Activated naive CD4-positive, alpha-beta T cell treated with anti-CD3 and anti-CD28 coated beads for 36 hours (primary cell): ENCODE data around the gene LRRC71. TPM values are rescaled to one million over a fixed set of nuclear protein-coding genes. Genes with fewer than 3 reads are reported as not detected.

Experiments
- CTCF ChIA-PET: fragments of 350-600 bp; sonication (Branson Sonifier 250); formaldehyde crosslinking; loops from one replicate; lab custom pipeline; 2021; ENCODE audit warnings: antibody characterized with exemption; lab: Charles Lee
- DNase-seq: peaks from one replicate; pipeline ENCODE4 v3.0.0-alpha.2; 2020
- H3K27ac Mint-ChIP-seq: one replicate; pipeline ENCODE4 v1.8.0; 2021; ENCODE audit warnings: mild to moderate bottlenecking, mixed read lengths
- H3K27me3 Mint-ChIP-seq: one replicate; pipeline ENCODE4 v1.8.0; 2021; ENCODE audit warnings: low read depth, mixed read lengths
- H3K36me3 Mint-ChIP-seq: one replicate; pipeline ENCODE4 v1.8.0; 2021; ENCODE audit warnings: low read depth, mixed read lengths
- H3K4me1 Mint-ChIP-seq: one replicate; pipeline ENCODE4 v1.8.0; 2021; ENCODE audit warnings: low read depth, mixed read lengths
- H3K4me3 Mint-ChIP-seq: one replicate; pipeline ENCODE4 v1.8.0; 2021; ENCODE audit warnings: mild to moderate bottlenecking, moderate library complexity, mixed read lengths
- H3K9me3 Mint-ChIP-seq: one replicate; pipeline ENCODE4 v1.8.0; 2021; ENCODE audit warnings: mixed read lengths
- intact Hi-C: fragments of 100-400 bp; cut with micrococcal nuclease; formaldehyde crosslinking; loops from one replicate; pipeline ENCODE4 v1.15.1; 2023
- total RNA-seq, 2 experiments: library from RNA; stranded (reverse); gene quantifications; one replicate each; pipeline ENCODE4 v1.2.3, GENCODE V29; 2021

Gene LRRC71
- total RNA-seq: not detected

DNA sequence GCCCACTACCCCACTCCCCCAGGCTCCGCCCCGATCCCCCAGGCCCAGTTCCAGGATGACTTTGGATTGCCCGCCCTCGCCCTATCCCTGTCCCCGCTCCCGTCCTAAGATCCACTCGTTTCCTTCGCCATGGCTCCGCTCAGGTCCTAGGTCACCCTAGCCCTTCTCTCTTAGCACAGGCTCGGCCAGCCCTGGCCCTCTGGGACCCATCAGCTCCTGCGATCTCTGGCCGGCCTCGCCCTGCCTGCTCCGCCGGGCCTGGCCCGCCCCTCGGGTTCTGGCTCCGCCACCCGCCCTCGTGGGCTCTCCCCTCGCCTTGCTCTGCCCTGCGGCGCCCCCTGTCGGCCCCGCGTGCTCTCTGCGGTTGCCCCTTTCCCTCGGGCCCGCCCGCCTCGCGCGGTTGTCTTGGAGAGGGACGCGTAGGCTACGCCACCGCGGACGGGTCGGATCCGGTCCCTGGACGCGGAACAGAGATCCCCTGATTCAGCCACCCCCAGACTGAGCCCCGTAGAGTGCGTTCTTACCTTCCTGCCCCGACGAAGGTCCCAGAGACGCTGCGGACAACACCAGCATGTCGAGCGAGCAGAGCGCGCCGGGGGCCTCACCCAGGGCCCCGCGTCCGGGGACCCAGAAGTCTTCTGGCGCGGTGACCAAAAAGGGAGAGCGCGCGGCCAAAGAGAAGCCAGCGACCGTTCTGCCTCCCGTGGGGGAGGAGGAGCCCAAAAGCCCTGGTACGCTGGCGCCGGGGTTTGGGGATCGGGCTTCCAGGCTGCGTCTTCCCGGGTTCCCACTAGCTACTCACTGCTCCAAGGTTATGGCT is at the start of gene LRRC71:
LRRC71 (plus strand) TSS at position 400 of the 820 bp plus-strand sequence; CDS start at position 572, 172 bp downstream.
- DNase-seq: peak; percentile 70
- no peaks in the 10 kb centered on the region for H3K9me3 Mint-ChIP-seq
- no peak within 1 kb of the TSS for H3K27ac Mint-ChIP-seq
- CTCF ChIA-PET: interaction anchor here (0.6 to 2.7 kb wide), 3 partner anchors 8 to 29 kb away, joined by 5 to 19 read pairs (median 6); no protein-coding TSS in a partner anchor
- H3K4me3 Mint-ChIP-seq: no peak within 1 kb of the TSS
- no peaks in the 10 kb centered on the region for H3K36me3 Mint-ChIP-seq
- H3K4me1 Mint-ChIP-seq: peaks cover 6% of the 10 kb centered on the region
- H3K27me3 Mint-ChIP-seq: peaks cover 70% of the 10 kb centered on the region
- intact Hi-C loops: loop anchor here (1.0 kb wide), 1 partner anchor 28 kb away; no protein-coding TSS in a partner anchor

DNA sequence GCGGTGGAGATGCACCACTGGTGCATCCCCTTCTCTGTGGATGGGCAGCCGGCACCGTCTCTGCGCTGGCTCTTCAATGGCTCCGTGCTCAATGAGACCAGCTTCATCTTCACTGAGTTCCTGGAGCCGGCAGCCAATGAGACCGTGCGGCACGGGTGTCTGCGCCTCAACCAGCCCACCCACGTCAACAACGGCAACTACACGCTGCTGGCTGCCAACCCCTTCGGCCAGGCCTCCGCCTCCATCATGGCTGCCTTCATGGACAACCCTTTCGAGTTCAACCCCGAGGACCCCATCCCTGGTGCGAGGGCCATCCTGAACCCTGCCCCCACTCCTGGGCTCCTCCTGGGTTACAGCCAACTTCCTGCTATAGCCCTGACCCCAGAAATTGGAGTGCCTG is 46.8 kb upstream of the LRRC71 start:
- intact Hi-C loops: no loop called here
- CTCF ChIA-PET: interaction anchor here (0.6 kb wide), 1 partner anchor 110 kb away, joined by 3 read pairs; no protein-coding TSS in a partner anchor
- Mint-ChIP-seq H3K27me3 (peaks cover 2% of the 10 kb centered on the region), H3K4me3 (no peak overlapping the region), H3K4me1 (peaks cover 2% of the 10 kb centered on the region), H3K36me3 (no peaks in the 10 kb centered on the region), H3K9me3 (no peaks in the 10 kb centered on the region), H3K27ac (no peak overlapping the region)
- DNase-seq: no peak

DNA sequence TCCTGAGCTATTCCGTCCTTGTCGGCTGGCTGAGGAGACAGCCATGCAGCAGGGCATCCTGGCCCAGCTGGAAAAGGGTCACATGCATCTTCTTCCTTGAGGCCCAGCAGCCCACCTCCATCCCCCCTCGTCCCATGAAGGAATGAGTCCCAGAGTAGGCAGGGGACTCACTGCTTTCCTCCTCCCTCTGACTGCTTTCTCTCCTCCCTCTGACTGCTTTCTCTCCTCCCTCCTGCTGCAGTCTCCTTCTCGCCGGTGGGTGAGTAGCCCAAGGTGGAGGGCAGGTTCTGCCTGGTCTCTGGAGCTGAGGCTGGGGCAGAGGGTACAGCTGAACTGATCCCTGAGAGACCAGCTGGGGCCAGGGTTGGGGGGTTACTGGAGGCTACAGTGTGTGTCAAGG is 46.3 kb upstream of the LRRC71 start:
- no peak for DNase-seq
- no peak overlapping the region for H3K4me3 Mint-ChIP-seq
- intact Hi-C loops: no loop called here
- no peak overlapping the region for H3K27ac Mint-ChIP-seq
- H3K36me3 Mint-ChIP-seq: no peaks in the 10 kb centered on the region
- H3K9me3 Mint-ChIP-seq: no peaks in the 10 kb centered on the region
- peaks cover 2% of the 10 kb centered on the region for H3K4me1 Mint-ChIP-seq
- CTCF ChIA-PET: interaction anchor here (0.6 to 1.1 kb wide), 2 partner anchors 15 to 111 kb away, joined by 3 read pairs; no protein-coding TSS in a partner anchor
- peaks cover 2% of the 10 kb centered on the region for H3K27me3 Mint-ChIP-seq

DNA sequence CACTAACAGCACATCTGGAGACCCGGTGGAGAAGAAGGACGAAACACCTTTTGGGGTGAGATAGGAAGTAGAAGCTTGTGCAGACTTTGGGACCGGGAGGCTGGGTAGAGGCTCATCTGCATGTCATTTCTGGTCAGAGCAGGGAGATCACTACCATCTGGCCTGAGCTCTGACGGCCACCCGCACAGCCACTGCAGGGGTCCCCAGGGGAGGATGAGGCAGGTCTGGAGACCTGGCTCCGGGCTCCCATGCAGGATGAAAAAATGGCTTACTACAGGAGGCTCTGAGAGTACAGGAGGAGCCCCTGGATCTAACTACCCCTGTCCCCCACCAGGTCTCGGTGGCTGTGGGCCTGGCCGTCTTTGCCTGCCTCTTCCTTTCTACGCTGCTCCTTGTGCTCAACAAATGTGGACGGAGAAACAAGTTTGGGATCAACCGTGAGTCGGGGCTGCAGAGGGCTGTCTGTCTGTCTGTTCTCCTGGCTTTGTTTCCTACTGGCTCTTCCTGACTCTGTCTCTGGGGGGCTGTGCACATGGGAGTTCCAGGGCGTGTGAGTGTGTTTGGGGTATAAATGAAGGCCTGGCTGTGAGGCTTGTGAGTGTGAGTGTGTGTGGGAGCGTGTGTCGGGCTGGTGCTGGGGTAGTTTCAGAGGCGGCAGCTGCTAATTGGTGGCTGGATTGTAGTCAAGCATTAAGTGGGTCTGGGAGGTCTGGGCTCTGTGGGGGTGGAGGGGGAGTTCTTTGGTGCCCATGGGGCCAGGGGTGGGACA is 45.7 kb upstream of the LRRC71 start:
- Mint-ChIP-seq H3K27ac (no peak overlapping the region), H3K27me3 (peaks cover 2% of the 10 kb centered on the region), H3K9me3 (no peaks in the 10 kb centered on the region), H3K4me1 (peaks cover 2% of the 10 kb centered on the region), H3K4me3 (no peak overlapping the region), H3K36me3 (no peaks in the 10 kb centered on the region)
- no peak for DNase-seq
- CTCF ChIA-PET: interaction anchor here (0.7 to 1.1 kb wide), 2 partner anchors 14 to 90 kb away, joined by 3 read pairs; no protein-coding TSS in a partner anchor
- intact Hi-C loops: no loop called here

DNA sequence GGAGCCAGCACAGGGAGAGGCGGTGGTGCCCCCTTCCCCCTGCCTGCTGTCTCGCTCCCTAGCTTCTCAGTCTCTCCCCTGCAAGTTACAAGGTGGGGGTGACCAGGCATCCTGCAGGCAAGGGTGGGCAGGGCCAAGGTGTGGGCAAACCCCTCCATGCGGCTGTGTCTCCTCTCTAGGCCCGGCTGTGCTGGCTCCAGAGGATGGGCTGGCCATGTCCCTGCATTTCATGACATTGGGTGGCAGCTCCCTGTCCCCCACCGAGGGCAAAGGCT is 45.2 kb upstream of the LRRC71 start:
- CTCF ChIA-PET: interaction anchor here (1.1 kb wide), 1 partner anchor 14 kb away, joined by 3 read pairs; no protein-coding TSS in a partner anchor
- intact Hi-C loops: no loop called here
- Mint-ChIP-seq H3K27ac (no peak overlapping the region), H3K27me3 (peaks cover 2% of the 10 kb centered on the region), H3K4me1 (peaks cover 2% of the 10 kb centered on the region), H3K4me3 (no peak overlapping the region), H3K36me3 (no peaks in the 10 kb centered on the region), H3K9me3 (no peaks in the 10 kb centered on the region)
- no peak for DNase-seq

DNA sequence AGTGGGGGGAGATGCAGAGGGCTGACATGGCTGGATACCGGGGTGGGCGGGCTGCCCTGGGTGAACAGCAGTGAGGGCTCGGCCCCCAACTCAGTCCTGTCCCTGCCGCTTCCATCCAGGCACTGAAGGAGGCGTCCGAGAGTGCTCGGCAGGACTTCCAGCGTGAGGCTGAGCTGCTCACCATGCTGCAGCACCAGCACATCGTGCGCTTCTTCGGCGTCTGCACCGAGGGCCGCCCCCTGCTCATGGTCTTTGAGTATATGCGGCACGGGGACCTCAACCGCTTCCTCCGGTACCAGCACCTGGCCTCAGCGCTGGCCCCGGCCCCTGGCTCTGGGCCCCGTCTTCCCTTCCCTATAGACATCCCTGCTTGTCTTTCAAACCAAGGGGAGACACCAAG is 44.2 kb upstream of the LRRC71 start:
- Mint-ChIP-seq H3K4me1 (no peaks in the 10 kb centered on the region), H3K27me3 (peaks cover 2% of the 10 kb centered on the region), H3K4me3 (no peak overlapping the region), H3K27ac (no peak overlapping the region), H3K9me3 (no peaks in the 10 kb centered on the region), H3K36me3 (no peaks in the 10 kb centered on the region)
- intact Hi-C loops: no loop called here
- CTCF ChIA-PET: interaction anchor here (0.6 to 1.4 kb wide), 5 partner anchors 9 to 218 kb away, joined by 3 to 5 read pairs (median 3); partner anchors contain the start of gene NTRK1
- DNase-seq: no peak

DNA sequence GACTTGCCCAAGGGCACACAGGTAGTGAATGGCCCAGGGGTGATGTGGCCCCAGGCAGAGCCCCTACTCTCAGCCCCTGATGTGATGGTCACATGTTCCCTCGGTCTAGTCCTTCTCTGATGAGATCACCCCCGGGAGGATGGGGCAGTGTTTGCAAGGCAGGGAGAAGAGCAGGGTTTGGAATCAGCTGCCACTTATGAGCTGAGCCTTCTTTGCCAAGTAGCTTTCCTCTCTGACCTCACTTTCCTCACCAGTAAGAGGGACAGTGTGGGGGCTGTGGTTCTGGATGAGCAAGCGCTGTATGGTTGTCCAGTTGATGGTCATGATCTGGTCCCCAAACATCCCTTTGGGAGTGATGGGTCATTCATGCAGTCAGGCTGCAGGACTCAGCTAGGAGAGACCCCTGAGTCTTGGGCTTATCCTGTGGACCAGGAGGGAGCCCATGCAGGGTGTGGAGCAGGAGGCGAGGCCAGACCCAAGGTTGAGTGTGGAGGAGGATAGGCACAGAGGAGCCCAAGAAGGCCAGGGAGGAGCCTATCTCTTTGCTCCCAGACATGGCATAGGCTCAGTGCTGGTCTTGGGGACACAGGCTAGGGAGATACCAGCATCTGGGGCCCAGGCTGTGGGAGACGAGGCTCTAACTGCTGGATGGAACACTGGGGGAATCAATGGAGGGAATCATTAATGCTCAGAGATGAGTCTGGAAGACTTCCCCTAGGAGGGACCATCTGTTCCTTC is 42.8 kb upstream of the LRRC71 start:
- intact Hi-C loops: no loop called here
- Mint-ChIP-seq H3K36me3 (no peaks in the 10 kb centered on the region), H3K27me3 (peaks cover 2% of the 10 kb centered on the region), H3K4me3 (no peak overlapping the region), H3K4me1 (no peaks in the 10 kb centered on the region), H3K9me3 (no peaks in the 10 kb centered on the region), H3K27ac (no peak overlapping the region)
- CTCF ChIA-PET: interaction anchor here (0.9 to 1.4 kb wide), 3 partner anchors 8 to 17 kb away, joined by 3 to 5 read pairs (median 3); partner anchors contain the start of gene NTRK1
- DNase-seq: no peak

DNA sequence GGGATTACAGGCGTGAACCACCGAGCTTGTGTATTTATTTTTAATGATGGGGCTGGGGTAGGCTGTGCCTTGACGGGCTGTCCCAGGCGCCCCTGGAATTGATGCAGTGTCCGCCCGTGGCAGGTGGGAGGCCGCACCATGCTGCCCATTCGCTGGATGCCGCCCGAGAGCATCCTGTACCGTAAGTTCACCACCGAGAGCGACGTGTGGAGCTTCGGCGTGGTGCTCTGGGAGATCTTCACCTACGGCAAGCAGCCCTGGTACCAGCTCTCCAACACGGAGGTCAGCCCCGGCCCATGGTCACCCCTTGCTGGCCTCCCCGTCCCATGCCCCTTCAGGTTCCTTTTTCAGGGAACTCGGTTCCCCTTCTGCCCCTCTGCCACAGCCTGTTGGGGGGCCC is 40.6 kb upstream of the LRRC71 start:
- intact Hi-C loops: no loop called here
- Mint-ChIP-seq H3K4me3 (no peak overlapping the region), H3K27me3 (peaks cover 7% of the 10 kb centered on the region), H3K9me3 (no peaks in the 10 kb centered on the region), H3K4me1 (no peaks in the 10 kb centered on the region), H3K27ac (no peak overlapping the region), H3K36me3 (no peaks in the 10 kb centered on the region)
- DNase-seq: no peak
- CTCF ChIA-PET: interaction anchor here (1.7 kb wide), 1 partner anchor 11 kb away, joined by 11 read pairs; no protein-coding TSS in a partner anchor

DNA sequence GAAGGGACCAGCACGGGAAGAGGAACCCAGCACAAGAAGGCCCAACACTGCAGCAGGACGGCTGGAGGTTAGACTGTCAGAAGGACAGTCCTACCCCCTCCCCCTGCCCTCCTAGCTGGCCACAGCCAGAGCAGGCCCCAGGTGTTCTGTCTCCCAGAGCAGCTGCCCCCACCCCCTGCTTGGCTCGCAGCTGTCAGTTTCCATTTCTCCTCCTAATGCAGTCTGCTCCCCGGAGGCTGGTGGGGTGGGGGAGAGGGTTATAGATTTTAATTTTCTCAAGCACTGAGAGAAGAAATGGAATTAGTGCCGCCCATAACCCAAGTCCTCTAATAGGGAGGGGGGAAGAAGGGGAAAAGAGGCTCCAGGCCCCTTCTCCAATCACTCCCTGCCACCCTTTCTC is 40.0 kb upstream of the LRRC71 start:
- H3K27me3 Mint-ChIP-seq: peaks cover 7% of the 10 kb centered on the region
- no peak overlapping the region for H3K27ac Mint-ChIP-seq
- CTCF ChIA-PET: interaction anchor here (1.7 kb wide), 1 partner anchor 11 kb away, joined by 11 read pairs; no protein-coding TSS in a partner anchor
- no peak overlapping the region for H3K4me3 Mint-ChIP-seq
- intact Hi-C loops: no loop called here
- H3K9me3 Mint-ChIP-seq: no peaks in the 10 kb centered on the region
- DNase-seq: no peak
- no peaks in the 10 kb centered on the region for H3K4me1 Mint-ChIP-seq
- H3K36me3 Mint-ChIP-seq: no peaks in the 10 kb centered on the region

DNA sequence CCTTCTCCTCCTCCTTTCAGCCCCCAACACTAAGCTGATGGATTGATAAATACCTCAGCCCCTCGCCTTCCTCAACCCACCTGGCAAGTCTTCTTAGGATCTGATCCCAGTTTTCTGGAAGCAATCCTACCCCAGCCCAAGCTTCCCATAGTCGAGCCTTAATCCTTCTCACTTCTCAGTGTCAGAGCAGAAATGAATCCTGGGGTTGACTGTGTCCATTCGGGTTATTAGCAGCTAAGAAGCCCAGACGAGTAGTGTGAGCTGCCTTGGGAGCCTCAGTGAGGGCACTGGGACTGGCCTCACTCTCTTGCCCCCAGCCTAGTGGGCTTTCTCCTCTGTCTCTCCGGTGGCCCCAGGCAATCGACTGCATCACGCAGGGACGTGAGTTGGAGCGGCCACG is 39.3 kb upstream of the LRRC71 start:
- H3K36me3 Mint-ChIP-seq: no peaks in the 10 kb centered on the region
- H3K4me1 Mint-ChIP-seq: no peaks in the 10 kb centered on the region
- no peak overlapping the region for H3K4me3 Mint-ChIP-seq
- CTCF ChIA-PET: interaction anchor here (1.7 kb wide), 1 partner anchor 10 kb away, joined by 11 read pairs; no protein-coding TSS in a partner anchor
- intact Hi-C loops: no loop called here
- H3K9me3 Mint-ChIP-seq: no peaks in the 10 kb centered on the region
- no peak for DNase-seq
- no peak overlapping the region for H3K27ac Mint-ChIP-seq
- peaks cover 7% of the 10 kb centered on the region for H3K27me3 Mint-ChIP-seq

DNA sequence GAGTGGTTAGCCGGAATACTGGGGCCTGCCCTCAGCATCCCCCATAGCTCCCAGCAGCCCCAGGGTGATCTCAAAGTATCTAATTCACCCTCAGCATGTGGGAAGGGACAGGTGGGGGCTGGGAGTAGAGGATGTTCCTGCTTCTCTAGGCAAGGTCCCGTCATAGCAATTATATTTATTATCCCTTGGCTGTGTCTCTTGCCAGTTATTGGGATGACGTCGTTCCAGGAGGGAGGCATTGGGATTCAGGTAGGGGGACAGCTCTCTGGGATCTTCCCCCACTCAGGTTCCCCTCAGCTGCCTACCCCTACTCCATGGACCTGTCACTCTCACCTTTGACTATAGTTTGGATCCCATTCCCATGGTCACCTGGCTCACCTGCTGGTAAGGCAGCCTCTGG is 38.8 kb upstream of the LRRC71 start:
- no peaks in the 10 kb centered on the region for H3K4me1 Mint-ChIP-seq
- no peak overlapping the region for H3K4me3 Mint-ChIP-seq
- no peak overlapping the region for H3K27ac Mint-ChIP-seq
- no peak for DNase-seq
- CTCF ChIA-PET: interaction anchor here (0.9 to 1.2 kb wide), 2 partner anchors 10 to 22 kb away, joined by 3 to 4 read pairs; no protein-coding TSS in a partner anchor
- intact Hi-C loops: no loop called here
- H3K27me3 Mint-ChIP-seq: peaks cover 9% of the 10 kb centered on the region
- no peaks in the 10 kb centered on the region for H3K36me3 Mint-ChIP-seq
- H3K9me3 Mint-ChIP-seq: no peaks in the 10 kb centered on the region
